OCI-LY1 (cell line): Measurements from ENCODE around the gene RTTN.
"Not testable (repeated sequence)": the region's sequence is repeated elsewhere in the genome, so short reads cannot be mapped to it uniquely, and the experiment has no call there.

ENCODE experiments used
- H2AFZ ChIP-seq: fragments of 200-600 bp; sonication (generic), shearing (Covaris generic); 2 replicates; pipeline ENCODE4 v1.6.0; 2014; ENCODE audit warnings: antibody characterized with exemption, mild to moderate bottlenecking, low read length
- H3F3A ChIP-seq: fragments of 200-600 bp; sonication (generic), shearing (Covaris generic); 2 replicates; pipeline ENCODE4 v1.6.0; 2014; ENCODE audit warnings: mild to moderate bottlenecking, antibody characterized with exemption, low read length, moderate library complexity; ENCODE audit not compliant: insufficient read depth
- H3K27ac ChIP-seq: fragments of 200-600 bp; sonication (generic); 2 replicates; pipeline ENCODE4 v1.5.1; 2014; ENCODE audit warnings: low read length, mixed run types, mild to moderate bottlenecking, low read depth; ENCODE audit not compliant: poor library complexity, severe bottlenecking
- H3K27me3 ChIP-seq: fragments of 200-600 bp; sonication (generic); 2 replicates; pipeline ENCODE4 v1.6.0; 2014; ENCODE audit warnings: antibody characterized with exemption, mild to moderate bottlenecking, low read length, moderate library complexity; ENCODE audit not compliant: insufficient read depth
- H3K36me3 ChIP-seq: fragments of 200-600 bp; sonication (generic); 2 replicates; pipeline ENCODE4 v1.6.1; 2014; ENCODE audit warnings: mild to moderate bottlenecking, antibody characterized with exemption, low read length, moderate library complexity, mixed read lengths; ENCODE audit not compliant: insufficient read depth
- H3K4me1 ChIP-seq: fragments of 200-600 bp; sonication (generic); 2 replicates; pipeline ENCODE4 v1.5.1; 2014; ENCODE audit warnings: mild to moderate bottlenecking, low read length, moderate library complexity; ENCODE audit not compliant: insufficient read depth, severe bottlenecking
- H3K4me2 ChIP-seq: fragments of 200-600 bp; sonication (generic), shearing (Covaris generic); 2 replicates; pipeline ENCODE4 v1.6.1; 2014; ENCODE audit warnings: low read length
- H3K4me3 ChIP-seq: fragments of 200-600 bp; sonication (generic); 2 replicates; pipeline ENCODE4 v1.5.1; 2014; ENCODE audit warnings: low read length, low read depth, mild to moderate bottlenecking, mixed read lengths; ENCODE audit not compliant: poor library complexity, severe bottlenecking
- H3K79me2 ChIP-seq: fragments of 200-600 bp; shearing (Covaris generic); 2 replicates; pipeline ENCODE4 v1.6.1; 2016; ENCODE audit warnings: mixed run types, low read length, mixed read lengths; ENCODE audit not compliant: insufficient read depth
- H3K9ac ChIP-seq: fragments of 200-600 bp; sonication (generic), shearing (Covaris generic); 2 replicates; pipeline ENCODE4 v1.6.1; 2014; ENCODE audit warnings: mild to moderate bottlenecking, low read length, mixed read lengths
- H3K9me2 ChIP-seq: fragments of 200-600 bp; sonication (generic), shearing (Covaris generic); 2 replicates; pipeline ENCODE4 v1.6.1; 2014; ENCODE audit warnings: low read depth, mild to moderate bottlenecking, low read length, mixed read lengths
- H3K9me3 ChIP-seq: fragments of 200-600 bp; shearing (Covaris generic); 2 replicates; pipeline ENCODE4 v1.6.1; 2014; ENCODE audit warnings: low read length, mixed read lengths
- H4K20me1 ChIP-seq: fragments of 200-600 bp; sonication (generic), shearing (Covaris generic); 2 replicates; pipeline ENCODE4 v1.6.0; 2016; ENCODE audit warnings: mild to moderate bottlenecking, low read length; ENCODE audit not compliant: insufficient read depth
- CTCF ChIP-seq: fragments of 200-600 bp; sonication (generic), shearing (Covaris generic); IDR thresholded peaks from 2 replicates; pipeline ENCODE4 v1.5.1; 2017; ENCODE audit warnings: mild to moderate bottlenecking, antibody characterized with exemption, low read length, moderate library complexity, mixed read lengths
- EZH2 ChIP-seq: fragments of 200-600 bp; sonication (generic), shearing (Covaris generic); IDR thresholded peaks from 2 replicates; pipeline ENCODE4 v1.8.0; 2017; ENCODE audit warnings: borderline replicate concordance, mixed run types, mild to moderate bottlenecking, antibody characterized with exemption, low read length, moderate library complexity, mixed read lengths

Gene RTTN

GRCh38 chr18:70113511-70113910 lies 92.0 kb downstream of the RTTN start:
- TF ChIP-seq CTCF (no peak), EZH2 (no peak)
- H3K4me2 ChIP-seq, result no peak overlapping the region
- H3K27me3 ChIP-seq, result no peaks in the 10 kb centered on the region
- H3K27ac ChIP-seq, result no peak overlapping the region
- H3K4me3 ChIP-seq, result no peak overlapping the region
- no peak overlapping the region for H3K9ac ChIP-seq
- no peaks in the 10 kb centered on the region for H3K4me1 ChIP-seq
- no peak overlapping the region for H2AFZ ChIP-seq
- H3K36me3 ChIP-seq, result peaks cover 21% of the 10 kb centered on the region
- H3K9me3 ChIP-seq, result no peaks in the 10 kb centered on the region
- no peaks in the 10 kb centered on the region for H3K79me2 ChIP-seq
- H3F3A ChIP-seq, result no peaks in the 10 kb centered on the region
- no peaks in the 10 kb centered on the region for H4K20me1 ChIP-seq
- H3K9me2 ChIP-seq, result no peaks in the 10 kb centered on the region

GRCh38 chr18:70110678-70111077 lies 94.8 kb downstream of the RTTN start:
- Histone ChIP-seq H3K9ac (no peak overlapping the region), H3K4me1 (no peaks in the 10 kb centered on the region), H3K4me3 (no peak overlapping the region), H3K79me2 (no peaks in the 10 kb centered on the region), H2AFZ (no peak overlapping the region), H3K27me3 (no peaks in the 10 kb centered on the region), H3K27ac (no peak overlapping the region), H3K9me2 (no peaks in the 10 kb centered on the region), H3F3A (no peaks in the 10 kb centered on the region), H3K9me3 (no peaks in the 10 kb centered on the region), H4K20me1 (no peaks in the 10 kb centered on the region), H3K4me2 (no peak overlapping the region), H3K36me3 (peaks cover 38% of the 10 kb centered on the region)
- TF ChIP-seq EZH2, result no peak
- TF ChIP-seq CTCF, result no peak

GRCh38 chr18:70107091-70107490 lies 98.4 kb downstream of the RTTN start:
- H3K4me3 ChIP-seq, result no peak overlapping the region
- no peak overlapping the region for H3K4me2 ChIP-seq
- H3K27me3 ChIP-seq, result no peaks in the 10 kb centered on the region
- H3F3A ChIP-seq, result no peaks in the 10 kb centered on the region
- H3K9me2 ChIP-seq, result no peaks in the 10 kb centered on the region
- H3K9me3 ChIP-seq, result no peaks in the 10 kb centered on the region
- H3K36me3 ChIP-seq, result peaks cover 36% of the 10 kb centered on the region
- no peak for TF ChIP-seq CTCF
- TF ChIP-seq EZH2, result no peak
- no peak overlapping the region for H3K27ac ChIP-seq
- no peaks in the 10 kb centered on the region for H3K79me2 ChIP-seq
- no peaks in the 10 kb centered on the region for H3K4me1 ChIP-seq
- H2AFZ ChIP-seq, result no peak overlapping the region
- no peaks in the 10 kb centered on the region for H4K20me1 ChIP-seq
- no peak overlapping the region for H3K9ac ChIP-seq

- H3K9me3 ChIP-seq, H2AFZ ChIP-seq, H4K20me1 ChIP-seq, H3K4me2 ChIP-seq, H3K27me3 ChIP-seq, H3F3A ChIP-seq, H3K4me1 ChIP-seq, H3K9ac ChIP-seq, H3K79me2 ChIP-seq, H3K27ac ChIP-seq, H3K4me3 ChIP-seq, H3K9me2 ChIP-seq: not testable (repeated sequence)
- H3K36me3 ChIP-seq, result peaks cover 25% of the 10 kb centered on the region
These were observed 102.6 kb downstream of the RTTN start for GRCh38 chr18:70102854-70103253.
